SU-DHL-6 (cell line): Measurements from ENCODE around the gene SMKR1.

Experiments
- H2AFZ ChIP-seq: fragments of 200-600 bp; sonication (generic); 2 replicates; pipeline ENCODE4 v1.6.1; 2014; ENCODE audit warnings: low read depth, mild to moderate bottlenecking, moderate library complexity, mixed read lengths, antibody characterized with exemption, low read length; ENCODE audit not compliant: severe bottlenecking
- H3F3A ChIP-seq: fragments of 200-600 bp; shearing (Covaris generic); 2 replicates; pipeline ENCODE4 v1.6.0; 2016; ENCODE audit warnings: antibody characterized with exemption, mild to moderate bottlenecking; ENCODE audit not compliant: insufficient read depth
- H3K27ac ChIP-seq: fragments of 200-600 bp; sonication (generic); 2 replicates; pipeline ENCODE4 v1.5.1; 2016; ENCODE audit warnings: low read depth, mild to moderate bottlenecking, low read length, moderate library complexity, mixed read lengths
- H3K27me3 ChIP-seq: fragments of 200-600 bp; sonication (generic), shearing (Covaris generic); 2 replicates; pipeline ENCODE4 v1.6.0; 2014; ENCODE audit warnings: mild to moderate bottlenecking, low read length
- H3K36me3 ChIP-seq: fragments of 200-600 bp; sonication (generic); 2 replicates; pipeline ENCODE4 v1.6.1; 2014; ENCODE audit warnings: mild to moderate bottlenecking, low read length, mixed read lengths
- H3K4me2 ChIP-seq: fragments of 300-600, 200-600 bp; shearing (Covaris generic), sonication (generic); 2 replicates; pipeline ENCODE4 v1.6.0; 2014; ENCODE audit warnings: low read length, low read depth, mild to moderate bottlenecking; ENCODE audit not compliant: poor library complexity, severe bottlenecking
- H3K4me3 ChIP-seq: fragments of 200-600 bp; sonication (generic); 2 replicates; pipeline ENCODE4 v1.5.1; 2014; ENCODE audit warnings: antibody characterized with exemption, low read length, mild to moderate bottlenecking, mixed read lengths; ENCODE audit not compliant: insufficient read depth, poor library complexity, severe bottlenecking
- H3K79me2 ChIP-seq: fragments of 200-600 bp; sonication (generic); 2 replicates; pipeline ENCODE4 v1.6.1; 2014; ENCODE audit warnings: mild to moderate bottlenecking, low read length, moderate library complexity; ENCODE audit not compliant: insufficient read depth
- H3K9ac ChIP-seq: fragments of 200-600 bp; sonication (generic); 2 replicates; pipeline ENCODE4 v1.7.0; 2014; ENCODE audit warnings: mild to moderate bottlenecking, low read length
- H3K9me2 ChIP-seq: fragments of 200-600 bp; sonication (generic); replicated peaks from 2 replicates; pipeline ENCODE4 v1.6.1; 2014; ENCODE audit warnings: low read length; ENCODE audit not compliant: insufficient read depth
- H3K9me3 ChIP-seq: fragments of 200-600 bp; sonication (generic); 2 replicates; pipeline ENCODE4 v1.6.1; 2014; ENCODE audit warnings: low read length, mixed read lengths; ENCODE audit not compliant: insufficient read depth
- H4K20me1 ChIP-seq: fragments of 200-600 bp; sonication (generic); 2 replicates; pipeline ENCODE4 v1.6.1; 2014; ENCODE audit warnings: low read depth, mild to moderate bottlenecking, antibody characterized with exemption, low read length, moderate library complexity, mixed read lengths
- EZH2phosphoT487 ChIP-seq: fragments of 200-600 bp; sonication (generic), shearing (Covaris generic); conservative IDR thresholded peaks from 2 replicates; pipeline ENCODE4 v1.6.1; 2018; ENCODE audit warnings: mild to moderate bottlenecking, antibody characterized with exemption, low read length, moderate library complexity, mixed read lengths
- TF ChIP-seq, protein P1 (sequence below): fragments of 200-600 bp; sonication (generic); IDR thresholded peaks from one replicate; pipeline ENCODE4 v1.5.1; 2017; ENCODE audit warnings: antibody characterized with exemption, mild to moderate bottlenecking, low read length, moderate library complexity; ENCODE audit not compliant: insufficient read depth, poor library complexity, severe bottlenecking

SMKR1 gene

DNA sequence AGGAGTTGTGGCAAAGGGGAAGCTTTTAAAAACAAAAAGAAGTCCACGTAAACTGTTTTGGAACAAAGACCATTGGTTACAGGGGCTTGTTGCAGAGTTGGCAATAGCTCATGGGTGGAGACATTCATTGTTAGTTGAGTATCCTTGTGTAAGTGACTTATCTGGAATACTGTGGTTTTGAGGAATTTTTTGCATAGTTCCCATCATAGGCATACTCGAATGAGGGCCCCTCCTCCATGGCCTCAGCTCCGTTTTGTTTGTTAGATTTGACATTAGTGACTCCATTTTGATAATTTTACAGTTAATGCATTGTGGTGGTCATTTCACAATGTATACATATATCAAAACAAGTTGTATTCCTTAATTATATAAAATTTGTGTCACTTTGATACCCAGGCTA is 12.8 kb upstream of the SMKR1 start:
- H3K9me3 ChIP-seq = no peaks in the 10 kb centered on the region
- no peaks in the 10 kb centered on the region for H4K20me1 ChIP-seq
- H3K4me3 ChIP-seq = no peak overlapping the region
- no peaks in the 10 kb centered on the region for H3K36me3 ChIP-seq
- TF ChIP-seq, protein P1, sequence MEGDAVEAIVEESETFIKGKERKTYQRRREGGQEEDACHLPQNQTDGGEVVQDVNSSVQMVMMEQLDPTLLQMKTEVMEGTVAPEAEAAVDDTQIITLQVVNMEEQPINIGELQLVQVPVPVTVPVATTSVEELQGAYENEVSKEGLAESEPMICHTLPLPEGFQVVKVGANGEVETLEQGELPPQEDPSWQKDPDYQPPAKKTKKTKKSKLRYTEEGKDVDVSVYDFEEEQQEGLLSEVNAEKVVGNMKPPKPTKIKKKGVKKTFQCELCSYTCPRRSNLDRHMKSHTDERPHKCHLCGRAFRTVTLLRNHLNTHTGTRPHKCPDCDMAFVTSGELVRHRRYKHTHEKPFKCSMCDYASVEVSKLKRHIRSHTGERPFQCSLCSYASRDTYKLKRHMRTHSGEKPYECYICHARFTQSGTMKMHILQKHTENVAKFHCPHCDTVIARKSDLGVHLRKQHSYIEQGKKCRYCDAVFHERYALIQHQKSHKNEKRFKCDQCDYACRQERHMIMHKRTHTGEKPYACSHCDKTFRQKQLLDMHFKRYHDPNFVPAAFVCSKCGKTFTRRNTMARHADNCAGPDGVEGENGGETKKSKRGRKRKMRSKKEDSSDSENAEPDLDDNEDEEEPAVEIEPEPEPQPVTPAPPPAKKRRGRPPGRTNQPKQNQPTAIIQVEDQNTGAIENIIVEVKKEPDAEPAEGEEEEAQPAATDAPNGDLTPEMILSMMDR = no peak
- TF ChIP-seq EZH2phosphoT487 = no peak
- peaks cover 8% of the 10 kb centered on the region for H3F3A ChIP-seq
- no peak overlapping the region for H3K9ac ChIP-seq
- no peak overlapping the region for H2AFZ ChIP-seq
- no peaks in the 10 kb centered on the region for H3K79me2 ChIP-seq
- H3K27ac ChIP-seq = no peak overlapping the region
- H3K4me2 ChIP-seq = no peak overlapping the region
- H3K27me3 ChIP-seq = no peaks in the 10 kb centered on the region
- no peaks in the 10 kb centered on the region for H3K9me2 ChIP-seq

- Histone ChIP-seq H3K4me3 (no peak overlapping the region), H3F3A (peaks cover 8% of the 10 kb centered on the region), H3K9me3 (no peaks in the 10 kb centered on the region), H3K9ac (no peak overlapping the region), H3K27ac (no peak overlapping the region), H3K79me2 (no peaks in the 10 kb centered on the region), H2AFZ (no peak overlapping the region), H3K4me2 (no peak overlapping the region), H3K36me3 (no peaks in the 10 kb centered on the region), H3K9me2 (no peaks in the 10 kb centered on the region), H4K20me1 (no peaks in the 10 kb centered on the region), H3K27me3 (no peaks in the 10 kb centered on the region)
- no peak for TF ChIP-seq EZH2phosphoT487
- TF ChIP-seq, protein P1 = no peak
Observed at GRCh38 chr7:129492391-129492790, 9.9 kb upstream of the SMKR1 start.

- Histone ChIP-seq H4K20me1 (no peaks in the 10 kb centered on the region), H3K9ac (no peak overlapping the region), H3K79me2 (no peaks in the 10 kb centered on the region), H3K4me3 (no peak overlapping the region), H3K9me3 (no peaks in the 10 kb centered on the region), H3K27me3 (no peaks in the 10 kb centered on the region), H3K27ac (no peak overlapping the region), H3K4me2 (peak overlapping the region; percentile 9), H3K36me3 (no peaks in the 10 kb centered on the region), H2AFZ (no peak overlapping the region), H3K9me2 (no peaks in the 10 kb centered on the region), H3F3A (peaks cover 8% of the 10 kb centered on the region)
- TF ChIP-seq, protein P1 = no peak
- no peak for TF ChIP-seq EZH2phosphoT487
Observed at GRCh38 chr7:129493555-129493954, 8.8 kb upstream of the SMKR1 start.
